GM18502 (cell line): Measurements from ENCODE around the gene PIK3IP1.
"Not testable (repeated sequence)": the region's sequence is repeated elsewhere in the genome, so short reads cannot be mapped to it uniquely, and the experiment has no call there.

Source experiments
- ATAC-seq: cut with Tn5 transposase; IDR thresholded peaks from one replicate; pipeline ENCODE4 v1.9.1; 2021; ENCODE audit warnings: mild to moderate bottlenecking; ENCODE audit not compliant: unreplicated experiment, poor library complexity

The PIK3IP1 gene, protein sequence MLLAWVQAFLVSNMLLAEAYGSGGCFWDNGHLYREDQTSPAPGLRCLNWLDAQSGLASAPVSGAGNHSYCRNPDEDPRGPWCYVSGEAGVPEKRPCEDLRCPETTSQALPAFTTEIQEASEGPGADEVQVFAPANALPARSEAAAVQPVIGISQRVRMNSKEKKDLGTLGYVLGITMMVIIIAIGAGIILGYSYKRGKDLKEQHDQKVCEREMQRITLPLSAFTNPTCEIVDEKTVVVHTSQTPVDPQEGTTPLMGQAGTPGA

DNA sequence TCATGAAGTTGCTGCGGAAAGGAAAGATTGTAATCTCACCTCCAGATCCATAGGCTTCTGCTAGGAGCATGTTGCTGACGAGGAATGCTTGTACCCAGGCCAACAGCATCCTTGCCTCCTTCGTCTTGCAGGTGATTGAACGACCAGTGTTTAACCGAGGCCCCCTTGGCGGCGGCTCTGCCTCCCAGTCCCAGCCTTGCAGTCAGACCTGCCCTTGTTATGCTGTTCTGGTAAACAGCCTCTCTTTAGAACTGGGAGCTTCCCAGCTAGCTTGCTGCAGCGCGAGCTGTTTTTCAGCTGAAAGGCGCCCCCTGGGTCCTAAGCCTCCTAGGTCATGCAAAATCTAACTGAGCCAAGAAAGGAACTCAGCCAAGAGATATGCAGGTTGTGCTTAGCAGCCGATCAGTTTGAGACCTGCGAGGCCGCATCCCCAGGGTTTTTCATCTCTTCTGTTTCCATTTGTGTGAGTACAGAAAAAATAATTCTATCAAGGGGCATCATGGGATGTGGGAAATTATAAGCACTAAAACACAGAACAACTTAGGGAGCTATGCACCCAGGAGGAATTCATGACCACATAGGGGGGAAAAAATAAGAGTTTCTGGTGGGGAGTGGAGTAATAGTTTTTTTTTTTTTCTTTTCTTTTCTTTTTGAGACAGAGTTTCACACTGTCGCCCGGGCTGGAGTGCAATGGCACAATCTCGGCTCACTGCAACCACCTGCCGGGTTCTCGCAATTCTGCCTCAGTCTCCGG lies at the start of gene PIK3IP1:
TSS of gene PIK3IP1 (minus strand) at position 253 of the 754 bp plus-strand sequence. CDS start at position 109, 144 bp downstream.
- ATAC-seq: peak; percentile 37

DNA sequence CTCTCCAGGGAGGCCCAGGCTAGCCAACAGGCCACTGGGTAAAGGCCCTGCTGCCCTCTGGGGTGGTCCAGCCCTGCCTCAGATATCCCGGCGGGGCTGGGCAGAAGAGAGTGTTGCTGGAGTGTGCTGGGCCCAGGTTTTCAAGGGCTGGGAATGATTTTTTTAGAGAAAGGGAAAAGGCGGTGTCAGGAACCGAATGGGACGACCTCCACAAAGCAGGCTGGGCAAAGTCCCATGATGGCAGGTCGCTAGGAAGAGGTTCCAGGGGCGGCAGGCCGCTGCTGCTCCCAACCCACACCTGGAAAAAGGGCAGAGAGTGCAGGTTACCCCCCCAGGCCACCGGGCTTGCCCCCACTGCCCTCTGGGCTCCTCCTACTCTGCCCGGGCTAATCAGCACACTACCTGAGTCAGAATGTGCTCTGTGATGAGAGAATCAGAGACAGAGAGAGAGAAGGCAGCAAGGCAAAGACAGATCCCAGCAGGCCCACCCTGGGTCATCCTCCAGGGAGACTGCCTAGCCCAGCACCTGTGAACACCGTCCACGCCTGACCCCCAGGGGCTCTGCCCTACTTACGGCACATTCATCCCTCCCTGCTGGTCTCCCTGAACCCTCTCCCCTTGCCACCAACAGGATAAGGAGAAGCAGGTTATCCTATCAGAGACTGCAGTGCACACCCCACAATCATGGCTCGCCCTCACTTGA lies 49.2 kb upstream of the PIK3IP1 start:
- no peak for ATAC-seq

DNA sequence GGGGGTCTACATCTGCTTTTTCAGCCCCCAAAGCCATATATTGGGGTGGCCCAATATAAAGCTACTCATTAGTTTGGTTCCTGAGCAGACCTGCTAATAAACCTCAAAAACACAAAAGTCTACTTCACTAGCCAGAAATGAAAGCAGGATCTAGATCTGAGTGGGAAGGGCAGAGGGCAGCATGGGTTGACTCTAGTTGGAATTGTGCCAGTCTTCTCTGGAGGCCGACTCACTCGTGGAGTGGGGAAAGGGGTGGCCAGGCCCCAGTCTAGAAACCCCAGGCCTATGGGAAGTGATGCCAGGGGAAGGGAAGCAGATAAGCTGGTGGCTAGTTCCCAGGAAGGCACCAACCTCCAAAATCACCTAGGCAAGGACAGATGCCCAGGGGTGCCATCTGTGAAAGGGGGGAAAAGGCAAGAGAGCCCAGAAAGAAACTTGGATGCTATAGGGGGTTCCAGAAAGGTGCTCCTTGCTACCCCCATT lies 48.5 kb upstream of the PIK3IP1 start:
- no peak for ATAC-seq

DNA sequence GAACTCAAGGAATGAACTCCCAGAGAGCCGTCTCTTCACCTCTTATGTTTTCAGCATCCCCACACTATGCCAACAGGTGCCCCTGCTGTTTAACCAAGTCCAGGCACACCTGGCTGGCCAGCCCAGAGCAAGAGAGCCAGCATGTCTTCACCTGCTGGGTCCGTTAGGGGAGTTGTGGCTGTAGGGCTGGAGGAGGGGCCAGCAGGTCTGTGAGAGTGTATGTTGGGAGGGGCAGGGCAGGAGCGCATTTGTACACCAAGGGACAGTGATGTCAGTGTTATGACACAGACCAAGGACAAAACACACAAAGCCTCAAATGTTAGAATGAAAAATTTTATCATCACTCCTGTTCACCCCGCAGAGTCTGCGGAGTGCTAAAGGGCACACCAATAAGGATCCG lies 48.1 kb upstream of the PIK3IP1 start:
- ATAC-seq: no peak

DNA sequence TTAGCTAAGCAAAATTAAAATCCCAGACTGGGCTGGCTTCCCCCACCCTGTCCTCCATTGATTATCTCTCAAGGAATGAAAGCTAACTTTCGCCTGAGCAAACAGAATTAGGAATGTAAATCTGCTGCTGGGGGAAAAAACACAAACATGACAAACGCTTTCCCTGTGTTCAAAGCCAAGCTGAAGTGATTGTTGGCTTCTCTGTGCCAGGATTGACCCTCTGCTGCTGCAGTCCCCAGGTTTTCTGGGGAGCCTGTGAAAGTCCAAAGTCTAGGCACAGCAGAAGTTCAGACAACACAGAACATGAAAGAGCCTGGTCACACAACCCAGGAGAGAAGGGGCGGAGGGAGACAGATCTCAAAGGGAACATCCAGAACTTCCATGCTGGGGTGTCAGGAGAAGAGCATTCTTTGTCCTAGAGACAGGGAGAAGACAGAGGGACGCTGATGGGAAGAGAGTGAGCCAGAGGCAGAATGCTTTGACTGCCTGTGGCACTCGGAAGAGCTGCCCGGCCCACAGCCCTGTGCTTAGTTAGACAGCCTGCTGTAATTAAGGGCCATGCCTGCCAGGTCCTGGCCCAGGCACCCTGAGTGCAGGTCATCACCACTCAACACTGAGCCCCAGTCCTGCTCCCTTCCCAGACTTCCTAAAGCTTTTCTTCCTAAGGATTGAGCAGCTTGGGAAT lies 47.0 kb upstream of the PIK3IP1 start:
- no peak for ATAC-seq

DNA sequence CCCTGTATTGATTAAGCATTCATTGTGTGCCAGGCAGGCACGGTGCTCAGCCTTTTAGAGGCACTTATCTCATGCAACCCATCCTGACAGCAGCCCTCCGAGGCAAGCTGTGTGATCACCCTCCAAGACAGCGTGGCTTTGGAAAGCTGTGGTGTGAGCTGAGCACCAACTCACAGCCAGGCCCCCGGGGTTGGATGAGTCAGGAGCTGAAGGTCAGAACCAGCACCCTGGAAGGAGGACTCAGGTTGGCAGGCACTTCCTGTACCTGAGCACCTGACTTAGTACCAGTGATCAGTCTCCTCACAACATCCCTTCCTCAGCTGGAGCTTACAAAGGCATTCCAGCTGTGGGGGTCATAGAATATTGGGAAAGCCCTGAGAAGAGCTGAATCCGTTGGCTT lies 44.9 kb upstream of the PIK3IP1 start:
- ATAC-seq: no peak

DNA sequence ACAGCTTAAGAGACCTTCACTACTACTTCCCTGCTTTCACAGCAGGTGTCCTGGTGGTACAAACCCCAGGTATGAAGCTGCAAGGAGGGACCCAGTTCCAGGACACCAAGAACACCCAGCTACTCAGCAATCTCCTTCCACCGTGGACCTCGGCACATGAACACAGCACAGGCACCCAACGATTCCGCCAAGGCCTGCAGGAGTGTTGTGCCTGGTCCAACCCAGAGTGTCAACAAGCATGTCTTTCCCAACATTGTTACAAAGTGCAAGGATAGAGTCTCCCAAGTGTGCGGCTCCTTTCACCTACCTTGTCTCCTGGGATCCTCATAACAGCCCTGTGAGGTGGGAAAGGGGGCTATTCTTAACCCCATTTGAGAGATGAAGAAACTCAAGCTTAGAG lies 42.0 kb upstream of the PIK3IP1 start:
- no peak for ATAC-seq

DNA sequence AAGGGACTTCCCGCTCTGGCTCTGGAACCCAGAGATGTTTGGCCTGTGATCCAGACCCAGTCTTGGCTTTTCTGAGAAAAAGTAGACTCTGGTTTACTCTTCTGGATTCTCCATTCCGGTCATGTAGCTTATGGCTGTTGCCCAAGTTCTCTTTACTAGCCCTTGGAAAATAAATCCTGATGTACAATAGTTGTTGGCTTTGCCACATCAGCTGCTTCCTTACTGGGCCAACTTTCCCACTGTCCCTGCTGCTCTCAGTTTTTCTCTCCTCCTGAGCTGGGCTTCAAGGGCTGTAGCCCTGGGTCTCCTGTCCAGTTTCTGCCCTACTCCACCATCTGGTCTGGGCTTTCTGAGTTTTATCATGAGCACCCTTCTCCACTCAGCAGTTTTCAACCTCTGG lies 41.4 kb upstream of the PIK3IP1 start:
- no peak for ATAC-seq

DNA sequence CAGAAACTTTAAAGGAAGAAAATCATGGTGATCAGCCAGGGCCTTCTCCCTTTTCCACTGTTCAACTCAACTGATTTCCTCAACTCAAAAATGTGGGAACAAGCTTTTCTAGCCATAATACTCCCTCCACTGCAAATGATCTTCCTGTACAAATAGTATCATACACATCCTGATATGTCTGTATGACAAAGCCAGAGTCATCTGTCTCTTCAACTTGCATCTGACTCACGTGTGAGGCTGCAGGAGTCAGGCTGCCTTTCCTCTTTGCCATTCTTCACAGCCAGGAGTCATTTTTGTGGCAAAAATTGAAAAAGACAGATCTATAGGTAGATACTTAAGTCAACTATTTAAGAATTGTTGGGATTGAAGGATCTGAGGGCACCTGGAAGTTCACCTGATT lies 40.6 kb upstream of the PIK3IP1 start:
- ATAC-seq: no peak

DNA sequence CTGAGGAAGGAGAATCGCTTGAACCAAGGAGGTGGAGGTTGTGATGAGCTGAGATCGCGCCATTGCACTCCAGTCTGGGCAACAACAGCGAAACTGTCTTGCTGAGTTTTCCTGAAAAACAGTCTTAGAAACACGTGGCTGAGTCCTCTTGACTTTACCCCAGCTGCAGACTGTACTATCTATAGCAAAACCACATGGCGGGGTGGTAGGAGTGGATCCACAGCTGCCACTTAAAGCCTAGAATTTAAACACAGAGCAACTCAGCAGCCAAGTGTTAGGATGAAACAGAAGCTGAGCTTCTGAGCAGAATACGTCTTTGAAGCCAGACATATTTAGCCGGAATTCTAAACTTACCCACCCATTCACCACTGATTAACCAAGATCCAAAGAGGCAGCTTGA lies 39.7 kb upstream of the PIK3IP1 start:
- no peak for ATAC-seq

DNA sequence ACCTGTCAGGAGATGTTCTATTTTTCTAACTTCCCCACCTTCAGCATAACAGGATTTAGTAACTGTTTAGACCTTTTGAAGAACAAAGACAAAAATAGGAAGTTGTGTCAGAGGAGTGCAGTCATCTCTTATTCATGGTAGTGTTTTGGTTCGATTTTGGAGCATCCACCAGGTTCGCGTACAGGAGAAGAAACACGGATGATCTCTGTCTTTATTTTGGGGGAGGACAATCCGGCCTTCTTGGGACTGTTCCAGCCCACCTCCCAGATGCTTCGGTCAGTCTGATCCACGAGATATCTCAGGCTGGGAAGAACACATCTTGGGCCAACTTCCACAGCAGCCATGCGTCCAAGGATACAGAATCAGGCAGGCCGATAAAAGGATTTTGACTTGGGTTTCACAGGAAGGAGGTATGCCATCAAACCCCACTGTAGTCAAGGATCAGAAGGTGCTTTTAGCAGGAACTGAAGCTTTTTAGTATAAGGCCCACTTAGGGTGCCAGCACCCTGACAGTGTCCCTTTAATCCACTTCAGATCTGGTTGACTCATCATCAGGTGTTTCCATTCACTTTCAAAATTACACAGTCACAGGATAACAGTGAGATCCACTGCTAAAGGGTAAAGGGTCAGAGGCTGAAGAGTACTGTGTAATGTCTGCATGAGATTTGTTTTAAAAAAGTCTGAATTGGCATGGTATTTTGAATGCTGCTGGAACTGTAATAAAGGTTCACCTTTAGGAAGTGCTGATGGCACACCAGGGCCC lies 37.3 kb upstream of the PIK3IP1 start:
- ATAC-seq: no peak

DNA sequence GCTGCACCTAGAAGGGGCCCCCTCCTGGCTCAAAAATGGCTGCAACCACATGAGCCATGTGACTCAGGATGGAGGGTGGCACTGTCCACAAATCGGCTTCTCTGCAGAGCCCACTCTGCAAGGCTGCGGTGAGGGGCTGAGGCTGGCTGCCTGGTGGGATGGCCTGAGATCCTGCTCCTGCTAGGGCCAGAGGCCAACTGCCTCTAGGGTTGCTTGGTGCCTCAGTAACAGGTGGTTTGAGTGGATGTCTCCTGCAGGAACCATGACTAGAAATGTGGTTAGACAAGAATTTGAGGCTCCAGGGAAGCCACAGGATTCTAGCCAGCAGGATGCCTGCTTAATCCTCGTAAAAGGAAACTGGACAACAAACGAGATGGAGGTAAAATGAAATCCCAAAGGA lies 36.7 kb upstream of the PIK3IP1 start:
- no peak for ATAC-seq

DNA sequence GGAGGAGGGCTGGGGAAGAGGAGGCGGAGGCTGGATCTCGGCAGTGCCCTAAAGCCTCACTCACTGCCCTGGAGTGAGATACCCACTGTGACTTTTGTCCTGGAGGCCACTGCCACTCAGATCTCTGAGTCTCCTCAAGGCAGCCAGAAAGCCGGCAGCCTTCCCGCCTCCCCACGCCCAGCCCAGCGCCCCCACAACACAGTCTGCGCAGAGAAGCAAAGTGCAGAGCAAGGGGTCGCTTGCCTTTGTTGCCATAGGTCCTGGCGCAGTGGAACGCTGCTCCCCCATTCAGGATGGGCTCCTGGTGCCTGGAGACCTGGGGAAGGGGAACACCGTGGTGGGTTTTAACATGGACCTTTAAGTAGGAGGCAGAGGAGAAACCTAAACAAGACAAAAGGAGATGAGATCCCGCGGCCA lies 36.3 kb upstream of the PIK3IP1 start:
- ATAC-seq: no peak

DNA sequence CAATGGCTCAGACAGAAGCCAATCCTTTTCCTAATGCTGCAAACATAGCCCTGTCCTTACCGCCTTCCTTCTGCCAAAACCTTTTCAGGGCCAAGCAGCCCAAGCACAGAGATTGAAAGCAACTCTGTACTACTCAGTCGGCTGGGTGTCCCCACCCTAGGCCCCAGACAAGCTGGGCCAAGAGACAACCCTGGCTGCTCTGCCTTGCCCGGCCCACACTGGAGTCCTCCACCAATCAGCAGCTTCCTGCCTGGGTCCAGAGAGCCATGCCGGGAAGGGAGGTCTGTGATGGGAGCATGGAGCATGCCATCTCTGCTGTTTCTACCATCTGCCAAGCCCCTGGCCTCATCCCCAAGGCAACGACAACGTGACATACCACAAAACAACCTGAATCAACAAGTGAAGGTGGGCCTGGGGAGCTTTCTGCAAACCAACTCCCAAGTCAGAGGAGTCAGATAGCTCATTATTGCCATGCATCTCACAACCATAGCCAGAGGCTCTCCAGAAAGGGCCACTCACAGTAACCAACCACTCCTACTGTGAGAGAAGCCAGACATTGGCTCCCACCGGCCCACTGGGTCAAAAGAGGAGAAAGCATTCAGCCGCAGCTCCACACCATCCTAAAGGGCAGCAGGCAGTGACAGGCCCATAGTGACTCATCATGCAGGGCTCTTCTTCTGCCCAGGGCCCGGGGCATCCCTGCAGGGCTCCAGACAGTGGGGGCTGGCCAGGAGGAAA lies 35.7 kb upstream of the PIK3IP1 start:
- no peak for ATAC-seq

DNA sequence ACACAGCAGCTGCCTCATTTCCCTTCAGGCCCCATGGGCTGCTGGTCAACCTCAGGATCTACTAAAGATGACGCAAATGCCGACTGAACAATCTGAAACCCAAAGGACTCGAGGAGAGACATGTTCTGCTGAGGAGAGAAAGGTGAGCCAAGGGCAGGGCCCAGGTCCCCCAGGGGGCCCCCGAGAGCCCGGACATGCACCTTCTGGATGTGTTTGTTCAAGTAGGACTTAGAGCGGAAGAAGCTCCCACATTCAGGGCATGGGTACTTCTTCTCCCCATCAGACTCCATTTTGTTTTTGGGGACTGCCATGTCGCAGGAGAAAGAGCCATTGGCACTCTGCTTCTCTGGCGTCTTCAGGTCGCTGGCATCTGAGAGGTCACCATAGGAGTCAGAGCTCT lies 34.6 kb upstream of the PIK3IP1 start:
- no peak for ATAC-seq

DNA sequence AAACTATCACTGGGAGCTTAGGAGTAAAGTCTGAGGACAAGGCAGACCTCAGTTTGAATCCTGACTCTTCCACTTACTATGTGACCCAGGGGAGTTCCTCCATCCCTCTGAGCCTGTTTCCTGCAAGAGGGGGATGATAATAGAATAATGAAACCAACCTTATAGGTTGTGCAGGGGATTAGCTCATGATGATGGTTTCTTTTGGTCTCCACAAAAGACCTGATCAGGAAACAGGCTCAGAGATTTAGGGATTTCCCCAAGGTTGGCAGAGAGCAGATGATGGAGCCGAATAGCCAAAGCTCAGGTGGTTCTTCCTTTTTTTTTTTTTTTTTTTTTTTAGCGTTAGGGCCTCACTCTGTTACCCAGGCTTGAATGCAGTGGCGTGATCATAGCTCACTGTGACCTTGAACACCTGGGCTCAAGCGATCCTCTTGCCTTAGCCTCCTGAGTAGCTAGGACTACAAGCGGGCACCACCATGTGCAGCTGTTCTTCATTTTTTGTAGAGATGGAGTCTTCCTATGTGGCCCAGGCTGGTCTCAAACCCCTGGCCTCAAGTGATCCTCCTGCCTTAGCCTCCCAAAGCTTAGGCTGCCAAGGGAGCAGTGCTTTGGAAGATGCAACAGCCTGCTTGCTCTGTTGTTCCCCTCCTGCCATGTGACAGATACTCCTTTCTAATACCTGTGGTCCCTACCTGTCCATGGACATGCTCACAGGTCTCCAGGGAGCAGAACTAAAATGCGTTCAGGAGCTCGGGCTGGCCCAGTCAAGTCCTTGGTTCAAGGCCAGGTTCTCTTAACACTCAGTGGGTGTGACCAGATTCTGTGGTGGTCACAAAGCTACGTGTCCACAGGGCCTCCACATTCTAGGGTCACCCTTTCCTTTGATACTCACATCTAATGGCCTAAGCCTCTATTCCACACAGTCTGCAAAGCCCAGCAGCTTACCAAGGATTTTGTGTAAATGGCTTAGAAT lies 31.6 kb upstream of the PIK3IP1 start:
- ATAC-seq: no peak

DNA sequence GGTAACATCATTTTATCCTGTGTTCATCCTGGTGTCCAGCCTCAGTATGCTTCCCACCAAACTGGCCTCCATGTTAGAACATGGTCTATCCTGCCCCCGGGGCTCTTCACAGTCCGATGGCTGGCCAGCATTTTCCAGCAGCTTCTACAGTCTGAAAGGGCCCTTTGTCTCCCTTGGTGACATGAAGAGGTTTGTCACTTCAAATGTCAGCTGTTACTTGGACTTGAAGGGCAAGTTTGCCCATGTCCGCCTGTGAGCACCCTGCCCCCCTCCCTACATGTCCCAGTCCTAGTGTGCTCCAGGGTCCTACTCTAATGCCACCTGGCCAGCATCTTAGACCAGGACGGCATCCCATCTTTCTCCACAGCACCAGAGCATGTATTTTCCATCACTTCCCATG lies 29.1 kb upstream of the PIK3IP1 start:
- ATAC-seq: no peak

DNA sequence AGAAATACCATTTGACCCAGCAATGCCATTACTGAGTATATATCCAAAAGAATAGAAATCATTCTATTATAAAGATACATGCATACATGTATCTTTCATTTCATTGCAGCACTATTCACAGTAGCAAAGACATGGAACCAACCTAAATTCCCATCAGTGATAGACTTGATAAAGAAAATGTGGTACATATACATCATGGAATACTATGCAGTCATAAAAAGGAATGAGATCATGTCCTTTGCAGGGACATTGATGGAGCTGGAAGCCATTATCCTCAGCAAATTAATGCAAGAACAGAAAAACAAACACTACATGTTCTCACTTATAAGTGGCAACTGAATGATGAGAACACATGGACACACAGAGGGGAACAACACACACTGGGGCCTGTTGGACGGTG lies 21.9 kb upstream of the PIK3IP1 start:
- ATAC-seq: not testable (repeated sequence)
